GM12892 (cell line): ENCODE measurements around the gene UCP3.

Source experiments
- POLR2A ChIP-seq: IDR thresholded peaks from 2 replicates; pipeline ENCODE4 v1.6.1; 2011; ENCODE audit warnings: low read depth, low read length, control low read depth
- POLR2AphosphoS5 ChIP-seq: IDR thresholded peaks from 2 replicates; pipeline ENCODE4 v1.6.1; 2011; ENCODE audit warnings: low read depth, low read length, control low read depth

GRCh38 chr11:74007691-74008372 is 1.1 kb downstream of the UCP3 start:
- TF ChIP-seq POLR2A (no peak), POLR2AphosphoS5 (no peak)
